ENCODE results near the gene RAD23B.
"Not testable (repeated sequence)": the region's sequence is repeated elsewhere in the genome, so short reads cannot be mapped to it uniquely, and the experiment has no call there.

Gene RAD23B

GRCh38 chr9:107292821-107293542 lies 9.9 kb downstream of the RAD23B start:
- no peak overlapping the region for H3K4me3 ChIP-seq (ENCODE audit: low read depth, low read length)

DNA sequence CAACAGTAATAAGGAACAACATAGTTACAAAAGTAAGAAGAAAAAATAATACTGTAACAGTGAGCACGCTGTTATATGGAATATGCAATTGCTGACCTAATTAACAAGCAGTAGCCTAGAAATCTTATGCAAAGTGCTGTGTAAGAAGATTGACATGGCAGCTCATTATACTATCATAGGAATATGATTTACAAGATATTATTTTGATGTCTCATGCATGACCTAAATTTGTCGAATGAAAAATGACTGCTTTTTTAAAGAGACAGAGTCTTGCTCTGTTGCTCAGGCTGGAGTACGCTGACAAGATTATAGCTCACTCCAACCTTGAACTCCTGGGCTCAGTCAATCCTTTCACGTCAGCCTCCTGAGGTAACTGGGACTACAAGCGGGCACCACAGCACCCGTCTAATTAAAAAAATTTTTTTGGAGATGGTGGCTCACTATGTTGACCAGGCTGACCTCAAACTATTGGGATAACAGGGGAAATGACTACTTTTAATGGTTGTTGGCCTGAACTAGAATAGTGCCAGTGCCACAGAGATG lies 10.5 kb downstream of the RAD23B start:
- H3K4me3 ChIP-seq (ENCODE audit: low read depth, low read length), result no peak overlapping the region

DNA sequence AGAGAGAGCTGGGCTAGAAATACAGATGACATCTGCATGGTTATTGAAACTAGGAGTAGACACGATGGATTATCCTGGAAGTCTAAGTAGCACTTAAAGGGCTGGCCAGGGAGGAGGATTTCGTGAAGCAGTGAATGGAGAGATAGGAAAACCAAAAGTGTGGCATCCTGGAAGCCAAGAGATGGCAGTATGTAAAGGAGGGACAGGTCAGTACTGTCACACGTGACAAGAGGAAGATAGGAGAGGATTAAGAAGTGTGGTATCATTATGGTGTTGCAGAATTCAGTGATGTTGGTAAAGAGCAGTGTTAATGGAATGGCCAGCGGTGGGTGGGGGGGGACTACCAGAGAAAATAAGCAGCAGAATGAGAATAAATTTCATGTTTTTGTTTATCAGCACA lies 11.7 kb downstream of the RAD23B start:
- no peak overlapping the region for H3K4me3 ChIP-seq (ENCODE audit: low read depth, low read length)

- H3K4me3 ChIP-seq (ENCODE audit: low read depth, low read length), result no peak overlapping the region
Observed at GRCh38 chr9:107295995-107296394, 12.9 kb downstream of the RAD23B start.

DNA sequence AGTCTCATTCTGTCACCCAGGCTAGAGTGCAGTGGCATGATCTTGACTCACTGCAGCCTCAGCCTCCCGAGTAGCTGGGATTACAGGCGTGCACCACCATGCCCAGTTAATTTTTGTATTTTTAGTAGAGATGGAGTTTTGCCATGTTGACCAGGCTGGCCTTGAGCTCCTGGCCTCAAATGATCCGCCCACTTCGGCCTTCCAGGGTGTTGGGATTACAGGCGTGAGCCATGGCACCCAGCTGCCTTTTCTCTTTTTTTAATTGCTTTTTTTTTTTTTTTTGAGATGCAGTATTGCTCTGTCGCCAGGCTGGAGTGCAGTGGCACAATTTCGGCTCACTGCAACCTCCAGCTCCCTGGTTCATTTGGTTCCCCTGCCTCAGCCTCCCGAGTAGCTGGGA lies 13.5 kb downstream of the RAD23B start:
- H3K4me3 ChIP-seq (ENCODE audit: low read depth, low read length), result not testable (repeated sequence)

- no peak overlapping the region for H3K4me3 ChIP-seq (ENCODE audit: low read depth, low read length)
Observed at GRCh38 chr9:107299437-107299836, 16.4 kb downstream of the RAD23B start.

- H3K4me3 ChIP-seq (ENCODE audit: low read depth, low read length), result no peak overlapping the region
Observed at GRCh38 chr9:107306308-107306707, 23.2 kb downstream of the RAD23B start.

- no peak overlapping the region for H3K4me3 ChIP-seq (ENCODE audit: low read depth, low read length)
Observed at GRCh38 chr9:107307331-107307730, 24.3 kb downstream of the RAD23B start.

GRCh38 chr9:107308461-107308860 lies 25.4 kb downstream of the RAD23B start:
- H3K4me3 ChIP-seq (ENCODE audit: low read depth, low read length), result no peak overlapping the region

- H3K4me3 ChIP-seq (ENCODE audit: low read depth, low read length), result no peak overlapping the region
Observed at GRCh38 chr9:107309271-107309670, 26.2 kb downstream of the RAD23B start.

DNA sequence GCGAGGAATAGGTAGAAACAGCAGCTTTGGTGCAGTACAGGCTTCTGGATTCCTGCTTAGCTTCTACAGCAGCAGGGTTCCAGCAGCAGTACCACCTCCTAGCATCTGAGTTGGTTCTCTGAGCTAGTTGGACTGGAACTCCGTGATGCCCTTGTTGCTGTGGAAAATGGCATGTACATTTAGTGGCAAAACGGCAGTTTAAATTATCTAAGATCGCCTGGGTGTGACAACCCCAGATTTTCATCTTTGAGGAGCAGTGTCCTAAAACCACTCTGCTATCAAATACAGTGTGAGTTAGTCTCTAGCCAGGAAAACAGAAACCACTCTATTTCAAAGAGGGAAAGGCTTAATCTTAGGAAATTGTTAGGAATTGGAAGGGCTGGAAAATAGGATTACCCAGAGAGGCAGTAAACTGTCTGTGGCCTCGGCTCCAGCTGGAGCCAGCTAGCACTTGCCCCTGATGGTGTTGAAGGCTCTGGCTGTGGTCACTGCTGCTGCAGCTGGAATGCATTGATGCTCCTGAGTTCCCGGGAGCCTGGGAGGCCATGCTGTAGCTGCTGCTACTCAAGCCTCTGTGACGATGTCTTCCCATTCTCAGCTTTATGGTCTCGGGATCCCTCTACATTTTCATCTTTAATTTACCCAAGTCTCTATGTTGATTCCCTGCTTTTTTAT lies 29.4 kb downstream of the RAD23B start:
- H3K4me3 ChIP-seq (ENCODE audit: low read depth, low read length), result no peak overlapping the region

- no peak overlapping the region for H3K4me3 ChIP-seq (ENCODE audit: low read depth, low read length)
Observed at GRCh38 chr9:107313555-107314096, 30.5 kb downstream of the RAD23B start.

GRCh38 chr9:107314763-107315162 lies 31.7 kb downstream of the RAD23B start:
- no peak overlapping the region for H3K4me3 ChIP-seq (ENCODE audit: low read depth, low read length)

GRCh38 chr9:107316795-107317661 lies 33.9 kb downstream of the RAD23B start:
- no peak overlapping the region for H3K4me3 ChIP-seq (ENCODE audit: low read depth, low read length)

- H3K4me3 ChIP-seq (ENCODE audit: low read depth, low read length), result no peak overlapping the region
Observed at GRCh38 chr9:107322643-107323042, 39.6 kb downstream of the RAD23B start.

DNA sequence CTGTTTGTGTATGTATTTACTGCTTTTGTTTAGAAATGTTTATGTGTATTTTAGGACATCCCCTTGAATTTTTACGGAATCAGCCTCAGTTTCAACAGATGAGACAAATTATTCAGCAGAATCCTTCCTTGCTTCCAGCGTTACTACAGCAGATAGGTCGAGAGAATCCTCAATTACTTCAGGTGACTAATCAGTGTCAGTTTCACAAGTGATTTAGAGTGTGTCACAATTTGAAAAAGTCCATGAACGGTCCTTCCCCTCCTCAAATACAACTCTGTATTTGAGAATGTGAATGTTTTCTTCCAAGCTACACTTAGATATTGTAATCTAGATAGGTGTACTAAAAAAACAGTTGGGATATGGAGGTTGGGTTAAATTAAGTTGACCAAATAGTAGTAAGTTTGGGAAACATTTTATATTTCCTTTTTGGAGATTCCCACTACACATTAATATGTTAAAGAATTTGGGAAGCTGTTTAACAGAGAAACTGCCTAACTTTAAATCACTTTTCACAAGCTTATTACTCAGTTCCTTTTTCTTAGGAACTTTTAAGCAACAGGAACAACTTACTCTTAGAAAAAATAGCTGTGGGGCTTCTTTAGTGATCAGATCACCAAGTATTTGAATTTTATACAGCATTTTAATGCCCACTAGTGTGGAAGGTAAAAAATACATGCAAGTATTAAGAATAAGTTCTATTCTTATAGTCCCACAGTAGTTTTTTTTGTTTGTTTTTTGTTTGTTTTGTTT lies 40.9 kb downstream of the RAD23B start:
- no peak overlapping the region for H3K4me3 ChIP-seq (ENCODE audit: low read depth, low read length)

- H3K4me3 ChIP-seq (ENCODE audit: low read depth, low read length), result no peak overlapping the region
Observed at GRCh38 chr9:107325842-107326241, 42.8 kb downstream of the RAD23B start.

- H3K4me3 ChIP-seq (ENCODE audit: low read depth, low read length), result no peak overlapping the region
Observed at GRCh38 chr9:107328510-107328909, 45.4 kb downstream of the RAD23B start.

DNA sequence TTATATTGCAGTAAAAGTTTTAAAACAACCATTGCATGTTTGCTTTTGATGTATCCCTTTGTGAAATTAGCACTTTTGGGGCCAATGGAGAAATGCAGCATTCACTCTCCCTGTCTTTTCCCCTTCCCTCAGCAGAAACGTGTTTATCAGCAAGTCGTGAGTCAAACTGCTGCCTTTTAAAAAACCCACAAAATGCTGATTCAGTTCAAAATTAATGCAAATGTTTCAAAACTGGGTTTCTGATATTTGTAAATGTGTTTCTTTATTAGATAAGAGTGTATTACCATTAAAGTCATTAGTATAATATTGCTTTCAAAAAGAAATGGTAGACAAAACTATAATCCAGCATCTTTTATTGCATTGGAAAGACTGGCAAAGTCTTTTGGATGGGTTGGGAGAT lies 47.3 kb downstream of the RAD23B start:
- no peak overlapping the region for H3K4me3 ChIP-seq (ENCODE audit: low read depth, low read length)

- H3K4me3 ChIP-seq (ENCODE audit: low read depth, low read length), result no peak overlapping the region
Observed at GRCh38 chr9:107332883-107333282, 49.8 kb downstream of the RAD23B start.
